ENCODE measurements around the gene EMCN.
"Not testable (repeated sequence)": the region's sequence is repeated elsewhere in the genome, so short reads cannot be mapped to it uniquely, and the experiment has no call there.

EMCN gene, protein sequence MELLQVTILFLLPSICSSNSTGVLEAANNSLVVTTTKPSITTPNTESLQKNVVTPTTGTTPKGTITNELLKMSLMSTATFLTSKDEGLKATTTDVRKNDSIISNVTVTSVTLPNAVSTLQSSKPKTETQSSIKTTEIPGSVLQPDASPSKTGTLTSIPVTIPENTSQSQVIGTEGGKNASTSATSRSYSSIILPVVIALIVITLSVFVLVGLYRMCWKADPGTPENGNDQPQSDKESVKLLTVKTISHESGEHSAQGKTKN

GRCh38 chr4:100517864-100518341 lies at the start of gene EMCN:
Gene EMCN, minus strand, starts transcription at chr4:100518022. Its CDS starts 108 bp downstream, at chr4:100517914.
- DNase-seq (ENCODE audit: low read depth, low spot score), result no peak

DNA sequence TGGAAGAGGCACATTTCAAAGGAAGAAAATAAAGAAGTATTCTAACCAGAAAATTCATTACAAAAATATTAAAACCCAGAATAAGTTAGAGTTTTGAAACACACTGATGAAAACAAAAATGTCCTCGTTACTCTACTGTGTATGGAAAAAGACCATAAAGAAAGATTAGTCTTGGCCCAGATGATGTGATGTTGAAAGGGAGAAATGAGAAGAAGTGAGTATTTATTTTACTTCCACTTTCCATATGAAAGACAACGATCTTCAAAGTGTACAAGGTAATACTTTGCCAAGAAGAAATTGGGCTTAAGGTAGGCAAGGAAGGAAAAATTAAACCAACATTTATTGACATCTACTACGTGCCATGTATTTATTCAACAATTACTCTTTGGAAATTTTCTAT lies 48.6 kb upstream of the EMCN start:
- DNase-seq (ENCODE audit: low read depth, low spot score), result no peak

DNA sequence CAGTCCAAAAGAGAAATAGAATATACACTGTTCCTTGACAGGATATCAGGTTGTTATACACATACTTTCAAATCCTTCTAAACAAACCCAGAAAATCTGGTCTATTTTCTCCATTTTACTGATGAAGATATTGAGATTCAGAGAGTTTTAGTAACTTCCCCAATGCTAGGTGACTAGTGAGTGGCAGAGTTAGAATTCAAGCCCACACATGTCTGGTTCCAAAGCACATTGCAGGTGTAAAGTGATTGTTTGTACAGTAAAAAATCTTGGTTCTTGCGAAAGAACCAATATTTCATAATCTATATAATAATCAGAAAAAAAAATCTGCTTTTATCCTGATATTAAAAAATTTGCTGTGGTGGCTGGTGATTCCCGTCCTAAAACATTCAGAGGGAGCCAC lies 39.5 kb upstream of the EMCN start:
- DNase-seq (ENCODE audit: low read depth, low spot score), result no peak

GRCh38 chr4:100555611-100556337 lies 38.0 kb upstream of the EMCN start:
- DNase-seq (ENCODE audit: low read depth, low spot score), result no peak

- DNase-seq (ENCODE audit: low read depth, low spot score), result no peak
Observed at GRCh38 chr4:100548200-100548560, 30.4 kb upstream of the EMCN start.

DNA sequence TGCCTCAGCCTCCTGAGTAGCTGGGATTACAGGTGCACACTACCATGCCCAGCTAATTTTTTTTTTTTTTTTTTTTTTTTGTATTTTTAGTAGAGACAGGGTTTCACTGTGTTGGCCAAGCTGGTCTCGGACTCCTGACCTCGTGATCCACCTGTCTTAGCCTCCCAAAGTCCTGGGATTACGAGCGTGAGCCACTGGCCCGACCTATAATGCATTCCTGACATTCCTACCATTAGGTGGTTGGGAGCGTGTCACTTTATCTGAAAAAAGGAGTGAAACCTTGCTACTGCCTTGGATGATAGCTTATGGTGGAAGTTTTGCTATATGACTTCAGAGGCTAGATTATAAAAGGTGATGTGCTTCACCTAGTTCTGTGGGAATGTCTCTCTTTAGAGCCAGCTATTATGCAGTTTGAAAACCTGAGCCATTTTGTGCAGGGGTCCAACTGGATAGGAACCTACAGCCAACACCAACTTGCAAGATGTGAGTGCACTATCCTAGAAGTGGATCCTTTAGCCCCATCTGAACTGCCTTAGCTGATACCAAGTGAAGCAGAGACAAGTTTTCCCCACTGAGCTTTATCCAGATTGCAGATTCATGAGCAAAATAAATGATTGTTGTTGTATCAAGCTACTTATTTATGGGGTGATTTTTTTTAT lies 29.8 kb upstream of the EMCN start:
- peak; percentile 56 for DNase-seq (ENCODE audit: low read depth, low spot score)

- no peak for DNase-seq (ENCODE audit: low read depth, low spot score)
Observed at GRCh38 chr4:100545427-100545826, 27.6 kb upstream of the EMCN start.

DNA sequence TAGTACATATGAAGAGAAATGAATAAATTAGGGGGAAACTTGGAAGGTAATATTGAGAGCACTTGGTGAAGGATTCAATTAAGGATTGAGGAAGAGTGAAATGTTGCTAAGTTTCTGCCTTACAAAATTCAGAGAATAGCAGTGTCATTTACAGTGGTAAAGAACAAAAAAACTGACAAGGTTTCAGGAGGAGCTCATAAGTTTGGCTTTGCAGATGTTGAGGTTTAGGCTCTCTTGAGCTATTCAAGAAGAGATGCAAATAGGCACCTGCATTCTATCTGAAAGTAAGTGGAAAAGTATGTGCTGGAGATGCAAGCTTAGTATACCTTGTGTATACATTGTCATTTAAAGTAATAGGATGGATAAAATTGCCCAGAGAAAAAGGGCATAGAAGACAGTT lies 22.3 kb upstream of the EMCN start:
- DNase-seq (ENCODE audit: low read depth, low spot score), result no peak

GRCh38 chr4:100539706-100540105 lies 21.9 kb upstream of the EMCN start:
- DNase-seq (ENCODE audit: low read depth, low spot score), result no peak

GRCh38 chr4:100533741-100534140 lies 15.9 kb upstream of the EMCN start:
- no peak for DNase-seq (ENCODE audit: low read depth, low spot score)

DNA sequence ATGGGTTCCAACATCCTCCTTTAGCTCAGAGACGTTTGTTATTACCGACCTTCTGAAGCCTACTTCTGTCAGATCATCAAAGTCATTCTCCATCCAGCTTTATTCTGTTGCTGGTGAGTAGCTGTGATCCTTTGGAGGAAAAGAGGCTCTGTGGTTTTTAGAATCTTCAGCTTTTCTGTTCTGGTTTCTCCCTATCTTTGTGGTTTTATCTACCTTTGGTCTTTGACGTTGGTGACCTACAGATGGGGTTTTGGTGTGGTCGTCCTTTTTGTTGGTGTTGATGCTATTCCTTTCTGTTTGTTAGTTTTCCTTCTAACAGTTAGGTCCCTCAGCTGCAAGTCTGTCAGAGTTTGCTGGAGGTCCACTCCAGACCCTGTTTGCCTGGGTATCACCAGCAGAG lies 12.3 kb upstream of the EMCN start:
- not testable (repeated sequence) for DNase-seq (ENCODE audit: low read depth, low spot score)

- no peak for DNase-seq (ENCODE audit: low read depth, low spot score)
Observed at GRCh38 chr4:100525686-100526085, 7.9 kb upstream of the EMCN start.

- DNase-seq (ENCODE audit: low read depth, low spot score), result no peak
Observed at GRCh38 chr4:100519205-100519604, 1.4 kb upstream of the EMCN start.

- no peak for DNase-seq (ENCODE audit: low read depth, low spot score)
Observed at GRCh38 chr4:100516225-100516624, 1.6 kb downstream of the EMCN start.

DNA sequence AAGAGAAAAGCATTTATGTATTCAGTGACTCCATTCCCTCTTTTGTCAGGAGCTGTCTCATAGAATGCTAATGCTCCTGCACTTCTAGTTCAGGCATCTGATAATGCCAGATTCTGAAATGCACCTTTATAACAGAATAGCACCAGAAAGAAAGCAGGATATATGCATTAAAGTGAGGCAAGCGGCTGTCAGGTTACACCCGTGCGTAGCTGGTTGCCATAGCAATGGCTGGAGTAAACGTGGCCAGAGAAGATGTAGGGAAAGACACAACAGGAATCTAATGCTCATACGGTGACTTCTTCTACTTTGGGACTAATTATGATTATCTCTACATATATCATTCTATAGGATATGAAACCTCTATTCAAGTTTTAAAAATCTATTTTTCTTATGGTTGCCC lies 5.9 kb downstream of the EMCN start:
- no peak for DNase-seq (ENCODE audit: low read depth, low spot score)

DNA sequence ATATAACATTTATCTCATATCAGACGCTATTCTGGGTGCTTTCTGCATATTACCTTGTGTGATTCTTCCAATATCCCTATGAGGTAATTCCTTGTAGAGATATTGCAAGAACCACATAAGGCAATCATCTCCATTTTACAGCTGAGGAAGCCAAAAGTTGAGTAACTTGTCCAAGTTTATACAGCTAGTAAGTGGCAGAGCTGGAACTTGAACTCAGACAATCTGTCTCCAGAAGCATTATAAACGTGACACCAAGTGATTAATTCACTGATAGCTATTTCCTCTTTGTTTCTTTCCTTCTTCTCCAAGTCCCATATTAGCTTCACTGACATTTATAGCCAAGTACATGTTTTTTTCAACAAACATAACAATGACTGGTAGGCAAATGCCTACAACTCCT lies 7.3 kb downstream of the EMCN start:
- no peak for DNase-seq (ENCODE audit: low read depth, low spot score)

- no peak for DNase-seq (ENCODE audit: low read depth, low spot score)
Observed at GRCh38 chr4:100509386-100509785, 8.4 kb downstream of the EMCN start.

DNA sequence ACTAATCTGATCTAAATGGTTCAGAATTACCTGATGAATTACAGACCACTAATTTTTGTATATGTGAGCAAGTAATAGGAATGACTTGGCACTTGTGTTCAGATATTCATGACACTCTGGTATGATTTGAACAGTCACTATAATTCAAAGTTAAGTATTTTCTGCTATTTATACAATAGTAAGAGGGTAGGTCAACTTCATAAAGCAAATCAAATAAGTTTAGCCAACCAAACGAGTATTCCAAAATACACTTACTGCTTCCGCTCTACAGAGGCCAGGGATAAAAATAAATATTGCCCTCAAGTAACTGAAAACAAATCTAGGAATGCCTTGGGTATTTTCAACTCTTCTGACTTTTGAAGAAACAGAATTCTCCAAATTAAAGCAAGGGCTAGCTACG lies 9.1 kb downstream of the EMCN start:
- no peak for DNase-seq (ENCODE audit: low read depth, low spot score)

DNA sequence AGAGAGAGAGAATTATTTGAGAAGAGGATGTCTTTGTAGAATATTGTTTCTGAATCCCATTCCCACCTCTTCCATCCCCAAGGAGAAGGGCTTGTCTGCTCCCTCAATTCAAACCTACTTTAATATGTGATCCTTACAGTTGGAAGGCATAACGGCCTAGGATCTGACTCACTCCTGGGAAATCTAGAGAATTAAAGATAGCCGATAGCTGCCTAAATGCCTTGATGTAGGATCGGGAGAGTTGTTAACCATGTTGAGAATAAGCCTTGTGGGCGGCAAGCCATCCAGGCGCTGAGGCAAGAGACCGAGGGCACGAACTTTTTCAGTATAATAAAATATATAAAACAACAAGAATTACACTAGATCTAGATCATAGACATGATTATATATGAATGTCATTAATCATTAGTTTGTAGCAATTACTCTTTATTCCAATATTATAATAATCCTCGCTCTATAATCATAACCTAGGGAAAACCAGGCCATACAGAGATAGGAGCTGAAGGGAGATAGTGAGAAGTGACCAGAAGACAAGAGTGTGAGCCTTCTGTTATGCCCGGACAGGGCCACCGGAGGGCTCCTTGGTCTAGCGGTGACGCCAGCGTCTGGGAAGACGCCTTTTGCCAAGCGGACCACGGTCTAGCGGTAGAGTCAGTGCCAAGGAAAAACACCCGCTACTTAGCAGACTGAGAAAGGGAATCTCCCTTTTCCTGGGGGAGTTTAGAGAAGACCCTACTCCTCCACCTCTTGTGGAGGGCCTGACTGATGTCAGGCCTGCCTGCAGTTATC lies 13.5 kb downstream of the EMCN start:
- peak; percentile 16 for DNase-seq (ENCODE audit: low read depth, low spot score)

GRCh38 chr4:100497791-100498190 lies 20.0 kb downstream of the EMCN start:
- no peak for DNase-seq (ENCODE audit: low read depth, low spot score)

- no peak for DNase-seq (ENCODE audit: low read depth, low spot score)
Observed at GRCh38 chr4:100495074-100495473, 22.7 kb downstream of the EMCN start.

GRCh38 chr4:100494166-100494565 lies 23.7 kb downstream of the EMCN start:
- no peak for DNase-seq (ENCODE audit: low read depth, low spot score)
